Neural progenitor cell (in vitro differentiated cells): ENCODE results near the gene APC.

Source experiments
- CTCF ChIP-seq: fragments of 200-600 bp; sonication (generic); IDR thresholded peaks from 2 replicates; pipeline ENCODE4 v1.5.1; 2017; ENCODE audit warnings: antibody characterized with exemption, mild to moderate bottlenecking
- EZH2 ChIP-seq: fragments of 200-600 bp; sonication (generic); IDR thresholded peaks from 2 replicates; pipeline ENCODE4 v1.6.1; 2017; ENCODE audit warnings: antibody characterized with exemption, mild to moderate bottlenecking, moderate library complexity
- EZH2phosphoT487 ChIP-seq: fragments of 200-600 bp; sonication (generic); IDR thresholded peaks from 2 replicates; pipeline ENCODE4 v1.6.1; 2017; ENCODE audit warnings: antibody characterized with exemption

DNA sequence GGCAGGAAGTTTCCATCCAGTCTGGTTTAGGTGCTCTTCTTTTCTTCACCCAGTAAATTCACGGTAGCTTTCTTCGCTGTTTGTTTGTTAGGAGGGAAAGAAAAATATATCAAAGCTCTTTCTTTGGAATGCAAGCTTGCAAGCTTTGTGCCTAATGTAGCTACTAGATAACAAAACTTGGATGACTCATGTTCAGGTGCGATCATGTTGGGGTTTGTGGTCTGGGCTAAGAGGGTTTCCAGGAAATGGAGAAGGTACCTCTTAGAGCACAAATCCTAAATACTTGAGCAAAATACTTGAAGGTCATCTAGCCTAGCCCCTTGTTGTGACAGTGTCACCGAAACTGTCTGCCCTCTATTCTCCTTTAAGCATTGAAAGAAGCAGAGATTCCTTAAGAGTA, 141.1 kb downstream of the APC start:
- TF ChIP-seq CTCF (no peak), EZH2 (no peak), EZH2phosphoT487 (no peak)
